Epithelial cell of esophagus (primary cell): ENCODE measurements around the gene ANK2.
A peak's percentile ranks its signal among the peaks of the same experiment; 100 is the strongest.

Experiments
- DNase-seq: peaks from one replicate; pipeline ENCODE4 v3.0.0; 2010; ENCODE audit warnings: low read depth
- H3K4me3 ChIP-seq: 2 replicates; pipeline ENCODE4 v1.5.1; 2011; ENCODE audit warnings: mild to moderate bottlenecking, low read length, control low read depth
- CTCF ChIP-seq: IDR thresholded peaks from 2 replicates; pipeline ENCODE4 v1.5.1; 2011; ENCODE audit warnings: low read depth, mild to moderate bottlenecking, low read length, control low read depth, inconsistent platforms; ENCODE audit not compliant: insufficient read depth; ENCODE audit errors: missing control alignments

ANK2 gene

GRCh38 chr4:113009461-113009860 lies 40.0 kb upstream of the ANK2 start:
- no peak overlapping the region for H3K4me3 ChIP-seq
- no peak for DNase-seq
- no peak for TF ChIP-seq CTCF

GRCh38 chr4:113012122-113012725 lies 37.2 kb upstream of the ANK2 start:
- no peak for TF ChIP-seq CTCF
- H3K4me3 ChIP-seq: no peak overlapping the region
- no peak for DNase-seq

GRCh38 chr4:113012786-113013185 lies 36.7 kb upstream of the ANK2 start:
- no peak overlapping the region for H3K4me3 ChIP-seq
- no peak for DNase-seq
- TF ChIP-seq CTCF: no peak

GRCh38 chr4:113013751-113014150 lies 35.7 kb upstream of the ANK2 start:
- no peak for DNase-seq
- no peak overlapping the region for H3K4me3 ChIP-seq
- no peak for TF ChIP-seq CTCF

GRCh38 chr4:113016377-113016776 lies 33.1 kb upstream of the ANK2 start:
- TF ChIP-seq CTCF: no peak
- no peak overlapping the region for H3K4me3 ChIP-seq
- DNase-seq: no peak

GRCh38 chr4:113020966-113021365 lies 28.5 kb upstream of the ANK2 start:
- H3K4me3 ChIP-seq: no peak overlapping the region
- TF ChIP-seq CTCF: no peak
- DNase-seq: no peak

GRCh38 chr4:113024388-113024787 lies 25.1 kb upstream of the ANK2 start:
- peak; percentile 30 for DNase-seq
- H3K4me3 ChIP-seq: no peak overlapping the region
- no peak for TF ChIP-seq CTCF
